B cell (primary cell): ENCODE data around the gene HEXIM1. TPM values are rescaled to one million over a fixed set of nuclear protein-coding genes. Genes with fewer than 3 reads are reported as not detected.

Experiments used
- ATAC-seq: fragments of 200-7000 bp; cut with Tn5 transposase; one replicate; pipeline ENCODE4 v1.10.0; 2021; ENCODE audit warnings: low read depth, mild to moderate bottlenecking, moderate number of reproducible peaks, moderate library complexity
- CTCF ChIA-PET: fragments of 350-600 bp; sonication (Branson Sonifier 250); formaldehyde crosslinking; loops from one replicate; lab custom pipeline; 2021; ENCODE audit warnings: antibody characterized with exemption, inconsistent platforms; lab: Charles Lee
- POLR2A ChIA-PET: fragments of 350-600 bp; sonication (Branson Sonifier 250); formaldehyde crosslinking; loops from one replicate; lab custom pipeline; 2021; ENCODE audit warnings: antibody characterized with exemption; lab: Charles Lee
- DNase-seq: peaks from one replicate; pipeline ENCODE4 v3.0.0; 2013
- H2AFZ ChIP-seq: 2 replicates; pipeline ENCODE4 v1.6.1; 2012; ENCODE audit warnings: mild to moderate bottlenecking, low read depth, low read length; ENCODE audit not compliant: insufficient read depth, poor library complexity, severe bottlenecking
- H3K27ac ChIP-seq, 2 donors: 1 replicate in 1 of 2; 2 replicates in 1 of 2; pipeline ENCODE4 v1.5.1; 2012 to 2013; ENCODE audit warnings: low read length in 2 of 2, mild to moderate bottlenecking in 2 of 2, moderate library complexity in 1 of 2
- H3K27me3 ChIP-seq, 4 experiments: fragments of 200-600 bp in 1 of 4; sonication (generic) in 1 of 4; replicated peaks in 1 of 4; 1 replicate in 2 of 4; 2 replicates in 2 of 4; pipeline versions ENCODE4 v1.6.1 to v1.7.0; 2013 to 2016; ENCODE audit warnings: low read length in 3 of 4, mild to moderate bottlenecking in 2 of 4, mixed read lengths in 1 of 4, moderate library complexity in 1 of 4; ENCODE audit not compliant: insufficient read depth in 4 of 4, control insufficient read depth in 3 of 4; ENCODE audit errors: control extremely low read depth in 1 of 4
- H3K36me3 ChIP-seq, 2 experiments: replicated peaks in 1 of 2; 1 replicate in 1 of 2; 2 replicates in 1 of 2; pipeline versions ENCODE4 v1.6.1 to v1.7.1; 2013; ENCODE audit warnings: low read length in 1 of 2; ENCODE audit not compliant: insufficient read depth in 2 of 2, control insufficient read depth in 1 of 2; ENCODE audit errors: control extremely low read depth in 1 of 2, extremely low read depth in 1 of 2
- H3K4me1 ChIP-seq, 2 donors: fragments of 200-600 bp in 1 of 2; sonication (generic) in 1 of 2; 1 replicate in 1 of 2; 2 replicates in 1 of 2; pipeline versions ENCODE4 v1.5.1 to v1.6.1; 2013 to 2017; ENCODE audit warnings: low read length in 2 of 2; ENCODE audit not compliant: control insufficient read depth in 2 of 2, insufficient read depth in 2 of 2
- H3K4me2 ChIP-seq: replicated peaks from 2 replicates; pipeline ENCODE3; 2012; ENCODE audit warnings: mild to moderate bottlenecking, low read depth, low read length; ENCODE audit not compliant: poor library complexity, severe bottlenecking
- H3K4me3 ChIP-seq, 5 experiments: fragments of 200-600 bp in 1 of 5; sonication (generic) in 1 of 5; 1 replicate in 3 of 5; 2 replicates in 2 of 5; pipeline versions ENCODE4 v1.5.1 to v1.7.0; 2011 to 2016; ENCODE audit warnings: low read length in 4 of 5, mild to moderate bottlenecking in 4 of 5, low read depth in 2 of 5, control low read depth in 1 of 5, moderate library complexity in 1 of 5; ENCODE audit not compliant: insufficient read depth in 1 of 5; ENCODE audit errors: control extremely low read depth in 1 of 5, extremely low read depth in 1 of 5
- H3K79me2 ChIP-seq: fragments of 200-600 bp; sonication (generic); one replicate; pipeline ENCODE4 v1.6.0; 2016; ENCODE audit warnings: low read length; ENCODE audit not compliant: control insufficient read depth, insufficient read depth
- H3K9ac ChIP-seq: fragments of 200-600 bp; sonication (generic); 2 replicates; pipeline ENCODE4 v1.6.1; 2017; ENCODE audit warnings: mild to moderate bottlenecking, low read length, moderate library complexity
- H3K9me3 ChIP-seq, 3 donors: one replicate each; pipeline versions ENCODE4 v1.6.1 to v1.7.1; 2013; ENCODE audit warnings: low read length in 2 of 3; ENCODE audit not compliant: control insufficient read depth in 2 of 3, insufficient read depth in 1 of 3; ENCODE audit errors: control extremely low read depth in 1 of 3
- H4K20me1 ChIP-seq: 2 replicates; pipeline ENCODE4 v1.6.0; 2012; ENCODE audit warnings: mild to moderate bottlenecking, low read length; ENCODE audit not compliant: insufficient read depth, control insufficient read depth, poor library complexity, severe bottlenecking
- H3K27ac Mint-ChIP-seq: one replicate; pipeline ENCODE4 v1.8.0; 2021; ENCODE audit warnings: mixed read lengths
- H3K27me3 Mint-ChIP-seq: one replicate; pipeline ENCODE4 v1.8.0; 2021; ENCODE audit warnings: mixed read lengths
- H3K4me1 Mint-ChIP-seq: one replicate; pipeline ENCODE4 v1.8.0; 2021; ENCODE audit warnings: mixed read lengths
- H3K4me3 Mint-ChIP-seq: one replicate; pipeline ENCODE4 v1.8.0; 2021; ENCODE audit warnings: mixed read lengths
- H3K9me3 Mint-ChIP-seq: one replicate; pipeline ENCODE4 v1.8.0; 2022; ENCODE audit warnings: mixed read lengths; ENCODE audit not compliant: insufficient read depth
- EZH2 ChIP-seq: IDR thresholded peaks from 2 replicates; pipeline ENCODE4 v1.6.1; 2012; ENCODE audit warnings: borderline replicate concordance, low read depth, mild to moderate bottlenecking, moderate library complexity, low read length; ENCODE audit not compliant: insufficient read depth, poor library complexity, severe bottlenecking
- WGBS: methylation state at CpG from one replicate; pipeline ENCODE4 v1.1.5; 2013; ENCODE audit warnings: missing lambda C conversion rate; ENCODE audit not compliant: insufficient coverage; 5-methylcytosine and 5-hydroxymethylcytosine counted together
- intact Hi-C: fragments of 100-400 bp; cut with micrococcal nuclease; formaldehyde crosslinking; loops from one replicate; pipeline ENCODE4 v1.10.0; 2022
- polyA plus RNA-seq: library from polyadenylated mRNA; depleted of rRNA; stranded (reverse); fragments of >200 nt; gene quantifications from 2 replicates; pipeline ENCODE4 v1.2.3, GENCODE V29; 2012
- total RNA-seq, 2 donors: library from RNA; stranded (reverse); fragments of 120-200 nt in 1 of 2; gene quantifications; 1 replicate in 1 of 2; 2 replicates in 1 of 2; pipeline versions ENCODE4 v1.2.3 to v1.2.4, GENCODE V29; 2013 to 2022
- TF ChIP-seq, protein P1 (sequence below): fragments of 200-600 bp; IDR thresholded peaks from one replicate; pipeline ENCODE4 v1.8.0; 2022; ENCODE audit warnings: antibody characterized with exemption, mild to moderate bottlenecking

HEXIM1 gene
- total and polyA plus RNA-seq, 2 donors (not counting 1 experiment from before 2014, with no cell fraction given) = 23.7 to 48.9 TPM

DNA sequence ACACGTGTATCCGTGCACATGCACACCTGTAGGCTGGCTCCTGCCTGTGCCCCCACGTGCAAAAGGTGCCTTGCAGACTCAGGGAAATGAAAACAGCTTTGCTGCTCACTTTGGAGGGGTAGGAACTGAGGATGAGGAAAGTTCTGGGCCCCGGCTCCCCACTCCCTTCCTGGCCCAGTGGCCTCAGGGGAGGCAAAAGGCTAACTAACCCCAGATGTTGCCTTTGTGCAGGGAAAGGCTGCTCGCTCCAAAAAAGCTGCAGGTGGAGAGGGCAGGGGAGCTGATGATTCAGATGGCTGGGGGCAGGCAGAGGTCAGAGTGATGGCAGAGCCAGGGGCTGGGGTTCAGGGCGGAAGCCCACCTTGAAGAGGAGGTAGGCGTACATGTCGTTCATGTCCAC lies 28.3 kb upstream of the HEXIM1 start:
- ChIA-PET POLR2A (no interaction called here), CTCF (no interaction called here)
- intact Hi-C loops = no loop called here
- no peak overlapping the region for H3K9ac ChIP-seq
- H2AFZ ChIP-seq = no peak overlapping the region
- no peak for TF ChIP-seq EZH2
- TF ChIP-seq, protein P1, sequence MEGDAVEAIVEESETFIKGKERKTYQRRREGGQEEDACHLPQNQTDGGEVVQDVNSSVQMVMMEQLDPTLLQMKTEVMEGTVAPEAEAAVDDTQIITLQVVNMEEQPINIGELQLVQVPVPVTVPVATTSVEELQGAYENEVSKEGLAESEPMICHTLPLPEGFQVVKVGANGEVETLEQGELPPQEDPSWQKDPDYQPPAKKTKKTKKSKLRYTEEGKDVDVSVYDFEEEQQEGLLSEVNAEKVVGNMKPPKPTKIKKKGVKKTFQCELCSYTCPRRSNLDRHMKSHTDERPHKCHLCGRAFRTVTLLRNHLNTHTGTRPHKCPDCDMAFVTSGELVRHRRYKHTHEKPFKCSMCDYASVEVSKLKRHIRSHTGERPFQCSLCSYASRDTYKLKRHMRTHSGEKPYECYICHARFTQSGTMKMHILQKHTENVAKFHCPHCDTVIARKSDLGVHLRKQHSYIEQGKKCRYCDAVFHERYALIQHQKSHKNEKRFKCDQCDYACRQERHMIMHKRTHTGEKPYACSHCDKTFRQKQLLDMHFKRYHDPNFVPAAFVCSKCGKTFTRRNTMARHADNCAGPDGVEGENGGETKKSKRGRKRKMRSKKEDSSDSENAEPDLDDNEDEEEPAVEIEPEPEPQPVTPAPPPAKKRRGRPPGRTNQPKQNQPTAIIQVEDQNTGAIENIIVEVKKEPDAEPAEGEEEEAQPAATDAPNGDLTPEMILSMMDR = no peak
- DNase-seq (no peak), ATAC-seq (no peak)
- no peak overlapping the region for H3K4me2 ChIP-seq
- H3K4me3 Mint-ChIP-seq = no peak overlapping the region
- H3K4me1 ChIP-seq = no peaks in the 10 kb centered on the region
- no peaks in the 10 kb centered on the region for H3K36me3 ChIP-seq
- no peak overlapping the region for H3K27ac ChIP-seq
- H3K9me3 ChIP-seq = no peaks in the 10 kb centered on the region
- H3K27ac Mint-ChIP-seq = no peak overlapping the region
- no peaks in the 10 kb centered on the region for H4K20me1 ChIP-seq
- no peaks in the 10 kb centered on the region for H3K9me3 Mint-ChIP-seq
- peaks cover 0 to 7% (median 0%) of the 10 kb centered on the region in 4 experiments for H3K27me3 ChIP-seq
- H3K4me3 ChIP-seq = no peak overlapping the region
- H3K27me3 Mint-ChIP-seq = peaks cover 5% of the 10 kb centered on the region
- no peaks in the 10 kb centered on the region for H3K79me2 ChIP-seq
- 95% methylated on average over 6 of the region's 8 CpGs for WGBS
- H3K4me1 Mint-ChIP-seq = no peaks in the 10 kb centered on the region

DNA sequence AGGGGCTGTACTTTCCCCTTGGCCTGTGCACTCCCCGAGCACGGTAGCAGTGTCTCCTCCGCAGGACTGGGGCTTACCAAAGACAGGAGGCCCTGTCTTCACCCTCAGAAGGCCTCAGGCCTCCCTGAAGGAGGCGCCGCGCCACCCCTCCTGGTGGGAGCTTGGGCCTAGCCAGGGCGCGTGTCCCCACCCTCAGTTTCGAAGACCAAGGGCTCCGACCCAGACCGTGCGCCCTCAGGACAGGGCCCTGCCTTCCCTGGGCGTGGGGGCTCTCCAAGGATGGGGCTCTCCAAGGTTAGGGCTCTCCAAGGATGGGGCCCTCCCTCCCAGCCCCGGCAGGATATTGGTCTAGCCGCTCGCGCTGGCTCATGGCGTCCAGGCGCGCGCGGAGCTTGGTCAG lies 27.7 kb upstream of the HEXIM1 start:
- H3K27ac ChIP-seq = no peak overlapping the region
- CTCF ChIA-PET = no interaction called here
- no peak overlapping the region for H3K27ac Mint-ChIP-seq
- H3K27me3 ChIP-seq = peaks cover 0 to 7% (median 0%) of the 10 kb centered on the region in 4 experiments
- POLR2A ChIA-PET = no interaction called here
- H3K4me3 ChIP-seq = no peak overlapping the region
- DNase-seq = no peak
- H3K4me1 Mint-ChIP-seq = no peaks in the 10 kb centered on the region
- no peak for ATAC-seq
- no peaks in the 10 kb centered on the region for H3K9me3 ChIP-seq
- no peaks in the 10 kb centered on the region for H4K20me1 ChIP-seq
- 74% methylated on average over 22 of the region's 22 CpGs for WGBS
- H3K36me3 ChIP-seq = no peaks in the 10 kb centered on the region
- H3K9ac ChIP-seq = no peak overlapping the region
- peaks cover 5% of the 10 kb centered on the region for H3K27me3 Mint-ChIP-seq
- H2AFZ ChIP-seq = no peak overlapping the region
- intact Hi-C loops = no loop called here
- H3K4me2 ChIP-seq = no peak overlapping the region
- no peaks in the 10 kb centered on the region for H3K4me1 ChIP-seq
- no peaks in the 10 kb centered on the region for H3K9me3 Mint-ChIP-seq
- H3K79me2 ChIP-seq = no peaks in the 10 kb centered on the region
- TF ChIP-seq EZH2 = no peak
- TF ChIP-seq, protein P1 = no peak
- no peak overlapping the region for H3K4me3 Mint-ChIP-seq
